HG03378 (cell line): ENCODE measurements around the gene BASP1.
"Not testable (repeated sequence)": the region's sequence is repeated elsewhere in the genome, so short reads cannot be mapped to it uniquely, and the experiment has no call there.

Source experiments
- ATAC-seq: cut with Tn5 transposase; IDR thresholded peaks from one replicate; pipeline ENCODE4 v1.9.1; 2021; ENCODE audit warnings: mild to moderate bottlenecking, moderate library complexity; ENCODE audit not compliant: unreplicated experiment

BASP1 gene

DNA sequence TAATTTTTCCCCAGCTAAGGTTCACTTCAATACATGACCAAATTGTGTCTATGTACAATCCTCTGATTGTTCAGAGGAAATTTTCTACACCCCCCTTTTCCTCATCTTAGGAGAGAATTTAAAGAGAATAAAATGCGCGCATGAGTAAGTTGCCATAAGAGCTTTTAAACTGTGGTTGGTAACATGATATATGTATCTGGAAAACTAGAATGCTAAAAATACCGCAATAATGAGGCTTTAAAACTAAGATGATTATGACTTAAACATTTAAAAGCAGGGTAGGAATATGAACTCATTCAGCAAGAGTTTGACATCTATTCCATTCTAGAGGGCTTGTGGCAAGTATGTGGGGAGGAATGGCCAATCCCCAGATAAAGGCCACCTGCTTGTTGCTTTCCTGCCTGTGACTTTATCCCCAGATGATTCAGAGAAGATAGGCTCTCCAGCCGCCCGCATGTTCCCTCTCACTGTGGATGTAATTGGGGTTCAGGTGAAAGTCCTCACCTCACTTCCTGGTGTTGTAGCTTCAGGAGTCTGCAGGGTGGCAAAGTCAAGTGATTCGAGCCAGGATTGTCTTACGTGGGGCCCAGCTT, 26.5 kb upstream of the BASP1 start:
- ATAC-seq, result no peak

DNA sequence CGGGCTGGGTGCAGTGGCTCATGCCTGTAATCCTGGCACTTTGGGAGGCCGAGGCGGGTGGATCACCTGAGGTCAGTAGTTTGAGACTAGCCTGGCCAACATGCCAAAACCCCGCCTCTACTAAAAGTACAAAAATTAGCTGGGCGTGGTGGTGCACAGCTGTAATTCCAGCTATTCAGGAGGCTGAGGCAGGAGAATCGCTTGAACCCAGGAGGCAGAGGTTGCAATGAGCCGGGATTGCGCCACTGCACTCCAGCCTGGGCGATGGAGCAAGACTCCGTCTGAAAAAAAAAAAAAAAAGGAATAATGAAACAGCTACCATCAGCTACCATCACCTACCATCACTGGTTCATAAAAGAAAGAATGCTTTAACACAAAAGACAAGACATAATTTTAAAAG, 25.9 kb upstream of the BASP1 start:
- not testable (repeated sequence) for ATAC-seq

DNA sequence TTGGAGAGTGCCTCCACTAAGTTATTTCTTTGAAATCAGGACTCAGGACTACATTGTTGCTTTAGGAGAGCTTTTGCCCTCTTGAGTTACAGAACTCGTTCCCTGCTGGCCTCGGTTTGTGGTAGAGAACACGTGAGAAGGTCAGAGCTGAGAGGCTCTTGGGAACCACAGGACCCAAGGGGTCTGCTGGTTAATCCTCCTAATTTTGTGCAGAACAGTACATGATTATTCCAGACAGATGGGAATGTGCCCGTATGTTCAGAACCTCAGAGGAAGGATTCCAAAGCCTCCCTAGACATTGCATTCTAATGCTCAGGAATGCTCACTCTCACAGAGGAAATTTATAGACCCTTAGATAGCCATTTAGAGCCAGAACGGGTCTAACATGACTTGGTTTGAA, 25.2 kb upstream of the BASP1 start:
- ATAC-seq, result no peak

DNA sequence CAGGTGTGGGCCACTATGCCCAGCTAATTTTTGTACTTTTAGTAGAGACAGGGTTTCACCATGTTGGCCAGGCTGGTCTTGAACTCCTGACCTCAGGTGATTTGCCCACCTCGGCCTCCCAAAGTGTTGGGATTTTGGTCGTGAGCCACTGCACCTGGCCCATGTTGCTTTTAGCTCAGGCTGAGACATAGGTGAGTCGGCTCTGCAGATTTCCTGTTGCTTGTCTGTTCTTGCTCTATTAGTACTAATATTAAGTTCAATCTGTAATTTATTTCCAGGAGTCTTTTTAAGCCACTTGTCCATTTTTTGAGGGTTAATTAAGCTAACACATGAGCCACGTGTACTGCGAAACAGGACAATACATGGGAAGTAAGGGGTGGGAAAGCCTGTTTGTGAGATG, 21.4 kb upstream of the BASP1 start:
- no peak for ATAC-seq

DNA sequence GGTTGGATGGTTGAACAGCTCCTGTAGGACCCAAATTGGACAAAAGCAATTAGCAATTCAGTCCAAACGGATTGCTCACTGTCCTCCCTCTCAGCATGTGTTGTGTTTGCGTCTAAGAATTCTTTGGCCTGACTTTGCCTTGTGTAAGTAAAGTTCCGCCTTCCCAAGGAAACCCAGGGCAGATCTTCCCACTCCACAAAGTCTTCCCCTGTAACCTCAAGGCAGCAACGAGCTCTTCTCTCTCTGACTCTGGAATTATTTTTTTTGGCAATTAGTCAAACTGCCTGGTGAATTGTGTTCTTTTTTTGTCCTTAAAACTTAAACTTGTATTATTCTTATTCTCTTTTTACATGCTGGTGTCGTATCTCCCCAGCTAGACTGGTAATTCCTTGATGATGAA, 20.7 kb upstream of the BASP1 start:
- ATAC-seq, result no peak

DNA sequence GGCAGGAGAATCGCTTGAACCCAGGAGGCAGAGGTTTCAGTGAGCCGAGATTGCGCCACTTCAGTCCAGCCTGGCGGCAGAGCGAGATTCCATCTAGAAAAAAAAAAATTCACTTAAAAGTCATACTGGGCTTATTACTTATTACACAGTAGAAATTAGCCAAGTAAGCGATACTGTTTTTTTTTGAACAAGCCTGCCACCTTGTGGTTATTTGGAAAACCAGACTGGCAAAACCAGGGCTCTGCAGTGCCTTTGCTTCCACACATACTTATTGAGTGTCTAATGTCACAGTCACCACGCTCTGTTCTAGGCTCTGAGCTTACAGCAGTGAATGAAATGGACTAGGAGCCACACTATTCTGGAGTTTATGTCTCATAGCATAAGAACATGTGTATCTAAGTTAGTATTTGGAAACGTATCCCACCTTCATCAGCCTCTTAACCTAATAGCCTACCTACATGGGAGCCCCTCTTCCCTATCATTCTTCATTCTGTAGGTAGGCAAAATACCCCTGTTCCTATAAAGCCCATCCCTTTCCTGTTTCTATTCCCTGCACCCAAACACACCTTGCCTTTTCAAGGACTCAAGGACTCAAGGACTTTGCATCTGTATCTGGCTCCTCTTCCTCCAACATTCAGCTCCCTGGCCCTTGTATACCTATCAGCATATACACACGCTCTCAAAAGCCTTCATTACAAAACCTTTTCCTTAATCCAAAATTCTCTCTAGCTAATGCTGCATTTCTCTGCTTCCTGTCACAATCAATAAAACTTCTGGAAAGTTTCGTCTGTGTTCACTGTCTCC, 13.9 kb upstream of the BASP1 start:
- peak; percentile 95 for ATAC-seq

DNA sequence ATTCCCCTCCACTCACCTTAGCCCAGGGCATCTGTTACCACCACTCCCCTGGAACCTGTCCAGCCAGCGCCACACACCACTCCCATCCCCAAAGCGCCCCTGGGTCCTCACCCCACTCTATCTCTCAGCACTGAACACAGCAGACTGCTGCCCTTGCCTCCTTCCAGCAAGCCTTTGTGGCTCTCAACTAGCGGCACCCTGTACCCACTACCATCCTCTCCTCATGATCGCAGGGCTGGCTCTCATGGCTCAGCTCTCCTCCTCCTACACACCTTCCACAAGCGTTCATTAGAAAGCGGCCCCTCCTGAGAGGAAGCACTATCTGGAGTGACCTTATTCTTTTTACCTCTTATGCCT, 13.3 kb upstream of the BASP1 start:
- ATAC-seq, result no peak

DNA sequence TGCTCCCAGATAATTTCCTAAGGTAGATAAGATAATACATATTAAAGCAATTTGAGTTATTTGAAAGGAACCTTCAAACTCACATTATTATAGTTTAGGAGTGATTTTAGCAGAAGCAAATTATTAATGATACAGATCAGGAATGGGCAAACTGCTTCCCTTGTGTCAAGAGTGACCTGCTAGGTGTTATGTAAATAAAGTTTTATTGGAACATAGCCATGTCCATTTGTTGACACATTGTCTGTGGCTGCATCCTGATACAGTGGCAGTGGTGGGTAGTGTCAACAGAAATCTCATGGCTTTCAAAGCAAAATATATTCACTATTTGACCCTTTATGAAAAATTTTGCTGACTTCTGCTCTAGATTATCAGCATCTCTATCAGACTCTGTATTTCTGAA, 11.4 kb upstream of the BASP1 start:
- ATAC-seq, result no peak

DNA sequence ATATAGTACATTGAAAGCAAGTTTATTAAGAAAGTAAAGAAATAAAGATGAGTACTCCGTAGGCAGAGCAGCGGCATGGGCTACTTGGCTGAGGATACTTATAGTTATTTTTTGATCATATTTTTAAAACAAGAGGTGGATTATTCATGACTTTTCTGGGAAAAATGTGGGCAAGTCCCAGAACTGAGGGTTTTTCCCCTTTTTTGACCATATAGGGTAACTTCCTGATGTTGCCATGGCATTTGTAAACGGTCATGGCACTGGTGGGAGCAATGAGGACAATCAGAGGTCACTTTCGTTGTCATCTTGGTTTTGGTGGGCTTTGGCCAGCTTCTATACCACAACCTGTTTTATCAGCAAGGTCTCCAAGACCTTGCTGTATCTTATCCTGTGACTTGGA, 5.2 kb upstream of the BASP1 start:
- ATAC-seq, result no peak

DNA sequence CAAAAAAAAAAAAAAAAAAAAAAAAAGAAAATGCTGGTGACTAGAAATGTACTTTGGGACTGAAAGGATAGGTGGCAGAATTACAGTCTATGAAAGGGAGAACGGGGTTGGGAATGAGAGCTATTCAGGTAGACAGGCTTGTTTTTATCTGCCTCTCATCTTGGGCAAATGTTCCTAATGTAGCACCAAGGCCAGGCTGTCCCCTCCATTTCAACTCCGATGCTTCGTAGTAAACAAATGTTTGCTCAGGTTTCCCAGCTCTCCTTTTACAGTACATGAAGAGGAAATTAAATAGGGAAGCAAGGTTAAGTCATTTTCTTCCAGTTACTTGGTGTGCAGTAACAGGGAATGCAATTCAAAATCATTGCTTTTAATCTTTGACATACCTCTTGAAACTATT, 4.4 kb upstream of the BASP1 start:
- no peak for ATAC-seq

DNA sequence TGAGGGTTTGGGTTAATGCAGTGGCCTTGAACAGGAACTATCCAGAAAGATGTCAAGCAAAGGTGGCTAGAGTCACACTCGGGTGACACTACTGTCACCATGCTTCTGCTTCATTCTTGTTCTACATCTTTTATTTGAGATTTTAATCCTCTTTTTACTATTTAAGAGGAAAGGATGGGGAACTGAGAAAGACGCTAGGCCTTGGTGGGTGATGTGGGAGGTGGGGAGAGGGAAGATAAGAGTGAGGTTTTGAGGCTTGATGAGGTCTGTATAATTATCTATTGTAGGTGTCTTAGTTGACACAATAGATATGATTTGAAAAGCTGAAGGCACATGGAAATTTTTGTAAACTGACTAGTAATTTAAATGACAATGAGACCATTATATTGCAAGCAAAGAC, 3.5 kb upstream of the BASP1 start:
- no peak for ATAC-seq

DNA sequence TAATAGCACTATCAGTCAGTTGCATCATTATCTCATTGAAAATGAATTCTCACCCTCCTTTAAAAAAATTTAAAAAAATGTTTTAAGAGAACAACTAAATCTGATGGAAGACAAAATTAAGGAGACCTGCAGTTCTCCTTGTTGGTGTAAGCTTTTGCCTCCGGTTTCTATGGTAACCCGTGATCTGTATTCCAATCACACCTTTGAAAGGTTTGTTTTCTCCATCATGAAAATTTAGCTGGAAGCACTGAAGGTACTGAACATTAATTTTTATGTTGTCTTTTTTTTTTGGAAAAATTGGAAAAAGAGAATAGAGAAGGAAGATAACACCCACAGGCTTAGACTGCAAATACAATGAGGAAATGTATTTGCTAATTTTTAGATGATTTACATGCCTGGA, 2.5 kb upstream of the BASP1 start:
- no peak for ATAC-seq

DNA sequence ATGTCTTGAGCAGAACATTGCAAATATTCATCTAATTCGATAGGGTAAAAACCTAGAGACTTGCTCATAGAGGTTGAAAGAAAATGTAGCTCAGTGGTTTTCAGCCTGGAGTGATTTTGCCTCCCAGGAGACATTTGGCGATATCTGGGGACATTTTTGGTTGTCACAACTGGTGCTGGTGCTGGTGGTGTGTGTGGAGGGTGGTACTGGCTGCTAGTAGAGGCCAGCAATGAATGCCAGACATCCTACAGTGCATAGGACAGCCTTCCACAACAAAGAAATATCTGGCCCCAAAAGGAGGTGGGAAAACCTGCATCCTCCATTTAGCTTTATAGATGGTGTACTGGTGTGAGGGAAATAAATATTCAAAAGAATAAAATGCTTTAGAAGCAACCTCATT, 2.1 kb upstream of the BASP1 start:
- ATAC-seq, result no peak

DNA sequence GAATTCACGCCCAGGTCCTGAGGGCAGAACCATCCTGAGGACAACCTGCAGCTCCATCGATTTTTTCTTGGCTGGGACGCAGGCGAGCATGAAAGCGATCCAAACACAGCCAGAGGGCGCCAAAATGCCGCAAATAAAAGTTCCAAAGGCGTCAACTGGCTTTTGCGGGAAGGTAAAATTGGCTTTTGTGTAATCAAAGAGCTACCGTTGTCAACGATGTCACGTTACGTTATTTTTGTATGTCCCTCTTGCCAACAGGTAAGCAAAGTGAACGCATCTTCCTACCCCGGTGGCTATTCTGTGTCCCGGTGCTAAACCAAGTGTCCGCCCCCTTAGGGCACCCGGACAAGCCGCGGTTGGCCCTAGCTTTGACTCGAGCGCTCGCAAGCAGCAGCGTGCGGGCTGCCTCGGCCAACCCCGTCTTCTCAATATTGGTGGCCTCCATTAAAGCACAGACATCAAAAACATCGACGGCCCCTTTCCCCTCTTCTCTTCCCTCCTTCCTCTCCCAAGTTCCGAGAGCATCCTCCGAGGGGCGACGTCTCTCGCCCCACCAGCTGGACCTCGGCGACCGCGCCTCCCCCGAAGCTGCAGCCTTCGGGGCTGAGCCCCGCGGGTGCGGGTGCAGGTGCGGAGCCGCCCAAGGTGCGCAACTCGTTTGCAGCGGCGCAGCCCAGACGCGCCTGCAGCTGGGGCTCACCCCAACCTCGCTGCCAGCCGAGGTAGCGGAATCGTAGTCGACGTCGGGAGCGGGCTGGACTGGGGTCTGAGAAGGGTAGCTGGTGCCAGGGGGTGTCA, 1.1 kb upstream of the BASP1 start:
- ATAC-seq, result peak; percentile 57

DNA sequence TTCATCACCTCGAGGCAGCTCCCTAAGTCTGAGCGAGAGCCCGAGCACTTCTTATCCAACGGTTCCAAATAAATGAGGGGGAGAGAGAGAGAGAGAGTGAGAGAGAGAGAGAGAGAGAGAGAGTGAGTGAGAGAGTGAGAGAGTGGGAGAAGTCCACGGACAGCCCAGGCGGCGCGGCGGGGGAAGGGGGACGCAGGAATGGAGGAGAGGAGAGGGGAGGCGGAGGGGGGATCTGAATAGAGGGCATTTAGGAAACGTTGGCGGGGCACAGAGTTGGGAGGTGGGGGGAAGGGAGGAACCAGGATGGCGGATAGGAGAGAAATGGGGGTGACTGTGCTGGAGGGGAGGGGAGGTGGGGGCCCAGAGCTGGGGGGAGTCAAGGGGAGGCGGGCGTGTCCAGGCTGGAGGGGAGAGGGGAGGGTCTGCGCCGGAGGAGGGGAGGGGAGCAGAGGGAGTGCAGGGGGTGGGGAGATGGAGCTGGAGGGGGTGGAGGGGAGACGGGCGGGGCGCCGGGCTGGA, 398 bp upstream of the BASP1 start:
- ATAC-seq, result no peak

DNA sequence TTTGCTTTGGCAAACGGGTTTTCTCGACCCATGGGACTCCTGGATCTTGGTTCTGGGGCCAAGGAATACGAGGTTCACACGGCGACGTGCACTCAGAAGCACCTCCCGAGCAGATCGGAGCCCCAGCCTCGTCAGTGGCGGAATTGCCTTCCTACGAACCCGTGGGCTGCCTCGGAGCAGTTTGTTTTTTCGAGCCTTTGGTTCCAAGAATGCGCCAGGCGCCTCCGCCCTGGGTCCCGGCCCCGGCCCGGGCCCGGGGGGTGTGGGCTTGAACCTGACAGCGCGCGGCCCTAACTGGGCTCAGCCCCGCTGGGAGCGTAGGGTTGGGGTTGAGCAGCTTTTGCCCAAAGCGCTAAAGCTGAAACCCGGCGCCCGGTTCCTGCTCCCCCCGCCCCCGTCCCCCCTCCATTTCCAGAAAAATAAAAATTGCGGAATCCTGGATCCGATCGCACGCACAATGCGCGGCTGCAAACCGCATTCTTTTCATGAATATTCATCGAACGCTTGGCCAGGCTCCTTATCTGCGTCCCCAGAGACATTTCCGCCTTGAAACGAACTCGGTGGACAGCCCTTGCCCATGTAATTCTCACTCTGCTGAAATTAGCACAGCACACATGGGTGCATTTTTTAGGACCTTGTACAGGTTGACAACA, 1.0 kb downstream of the BASP1 start:
- peak; percentile 41 for ATAC-seq

DNA sequence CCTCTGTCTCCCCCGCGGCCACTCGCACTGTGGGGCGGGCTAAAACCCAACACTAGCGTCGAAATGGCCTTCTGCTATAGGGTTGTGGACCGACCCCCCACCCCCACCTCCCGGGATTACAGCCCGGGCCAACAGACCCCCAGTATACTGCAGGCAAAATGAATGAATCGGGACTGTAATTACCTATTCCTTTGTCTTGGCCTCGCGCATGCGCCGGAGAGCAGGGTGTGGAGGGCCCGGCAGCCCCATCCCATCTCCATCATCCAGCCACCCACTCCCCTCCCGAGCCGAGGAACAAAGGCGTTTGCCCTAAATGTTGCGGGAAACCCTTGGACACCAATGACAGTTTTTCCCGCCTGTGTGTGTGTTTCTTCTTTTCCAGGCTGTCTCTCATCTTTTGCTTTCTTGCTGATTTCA, 1.6 kb downstream of the BASP1 start:
- peak; percentile 22 for ATAC-seq

DNA sequence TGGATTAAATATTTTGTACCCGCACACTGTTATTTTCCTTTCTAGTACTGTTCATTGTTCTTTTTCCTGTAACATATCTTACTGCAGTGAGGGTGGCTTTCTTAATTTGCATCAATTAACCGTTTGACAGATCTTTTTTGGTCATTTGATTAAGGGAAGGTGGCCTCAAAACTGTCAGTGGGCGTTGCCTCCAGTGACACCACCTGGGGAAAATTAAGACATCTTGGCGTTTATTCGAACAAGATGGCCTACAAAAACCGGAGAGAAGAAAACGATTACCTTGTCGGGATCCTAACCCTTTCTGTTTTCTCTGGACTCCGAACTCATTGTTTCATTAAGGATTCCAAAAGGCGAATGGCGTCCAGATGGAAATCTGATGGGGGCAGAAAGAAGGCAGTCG, 2.0 kb downstream of the BASP1 start:
- no peak for ATAC-seq

DNA sequence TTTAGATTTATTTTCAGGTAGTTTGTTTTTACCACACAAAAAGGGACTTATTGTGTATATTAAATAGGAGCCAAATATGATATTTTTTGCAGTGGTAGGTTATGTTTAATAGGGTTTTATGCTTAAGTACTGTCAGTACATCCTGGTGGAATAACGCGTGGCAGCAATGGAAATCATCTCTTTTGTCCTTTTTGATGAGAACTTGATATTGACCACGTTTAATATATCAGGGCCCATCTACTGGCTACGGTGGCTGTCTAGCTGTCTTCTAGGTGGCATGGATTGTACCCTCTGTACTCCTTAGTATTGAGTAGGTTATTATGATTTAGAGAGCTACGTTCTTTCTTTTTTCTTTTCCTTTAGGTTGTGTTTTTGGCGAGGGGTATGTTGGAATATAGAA, 2.6 kb downstream of the BASP1 start:
- no peak for ATAC-seq

DNA sequence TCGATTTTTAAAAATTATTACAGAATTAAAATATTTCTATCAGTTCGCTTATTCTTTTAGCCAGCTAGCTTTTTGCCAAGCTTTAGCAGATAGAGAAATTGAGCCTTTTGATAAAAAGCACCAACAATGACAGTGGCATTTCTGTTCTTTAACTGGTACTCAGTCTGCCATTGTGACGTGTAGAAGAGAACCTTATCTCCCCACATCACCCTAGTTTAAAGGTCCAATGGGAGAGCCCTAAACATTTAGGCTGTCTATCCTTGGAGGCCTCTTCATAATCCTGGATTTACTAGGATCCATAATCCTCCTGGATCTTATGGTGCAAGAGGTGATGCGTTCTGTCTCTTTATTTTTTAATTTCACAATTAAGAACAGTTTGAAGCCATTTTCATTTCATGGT, 3.0 kb downstream of the BASP1 start:
- no peak for ATAC-seq

DNA sequence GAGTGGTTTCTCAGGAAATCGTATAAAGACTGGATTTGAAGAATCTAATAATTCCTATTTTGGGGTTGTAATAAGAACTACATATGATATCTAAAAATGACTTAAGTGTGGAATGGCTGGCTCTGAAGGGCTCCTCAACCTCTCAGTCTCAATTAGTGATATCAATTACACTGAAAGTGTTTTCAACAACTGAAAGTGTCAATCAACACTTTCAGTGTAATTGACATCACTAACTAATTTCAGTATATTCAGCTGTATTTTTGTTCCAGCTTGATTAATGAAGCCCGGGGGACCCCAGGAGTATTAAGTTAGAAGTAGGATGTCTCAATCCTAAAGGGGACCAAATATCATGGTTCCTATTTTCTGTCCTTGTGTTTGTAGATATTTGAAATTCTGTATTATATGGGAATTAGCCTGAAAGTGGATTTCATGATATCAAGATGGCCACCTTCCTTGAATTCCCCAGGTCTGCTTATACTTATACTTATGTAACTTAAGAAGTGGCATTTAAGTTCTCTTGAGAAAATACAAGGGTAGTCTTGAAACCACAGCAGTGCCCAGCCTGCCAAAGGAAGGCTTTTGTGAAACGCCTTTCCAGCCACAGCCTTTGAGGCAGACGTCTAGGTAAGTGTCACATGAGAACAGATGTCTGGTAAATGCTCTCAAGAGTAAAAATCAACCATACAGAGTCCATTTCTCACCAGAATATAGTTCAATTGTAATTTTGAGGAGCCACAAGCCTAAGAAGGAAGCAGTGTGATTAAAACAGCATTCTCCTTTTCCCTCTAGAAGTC, 4.6 kb downstream of the BASP1 start:
- ATAC-seq, result peak; percentile 22
